ENCODE data around the gene MID1IP1. TPM values are rescaled to one million over a fixed set of nuclear protein-coding genes. Genes with fewer than 3 reads are reported as not detected.

Gene MID1IP1
- total and polyA plus RNA-seq, 10 of the 15 experiments (the other 5 are each of a cell fraction or from before 2014, with no cell fraction given) = 0.21 to 62.2 (median 14.6) TPM

- TF ChIP-seq ZBTB40 (IDR thresholded peaks at IDR 0.05; ENCODE audit: borderline replicate concordance) = no peak
- no peak for TF ChIP-seq TARDBP (IDR thresholded peaks at IDR 0.05; ENCODE audit: borderline replicate concordance)
- TF ChIP-seq IKZF2 (IDR thresholded peaks at IDR 0.05) = no peak
- no peak for TF ChIP-seq NRF1 (conservative IDR thresholded peaks at IDR 0.05; ENCODE audit: low read depth, low read length)
Measured at GRCh38 chrX:38848671-38849455, 47.6 kb downstream of the MID1IP1 start (continued).

DNA sequence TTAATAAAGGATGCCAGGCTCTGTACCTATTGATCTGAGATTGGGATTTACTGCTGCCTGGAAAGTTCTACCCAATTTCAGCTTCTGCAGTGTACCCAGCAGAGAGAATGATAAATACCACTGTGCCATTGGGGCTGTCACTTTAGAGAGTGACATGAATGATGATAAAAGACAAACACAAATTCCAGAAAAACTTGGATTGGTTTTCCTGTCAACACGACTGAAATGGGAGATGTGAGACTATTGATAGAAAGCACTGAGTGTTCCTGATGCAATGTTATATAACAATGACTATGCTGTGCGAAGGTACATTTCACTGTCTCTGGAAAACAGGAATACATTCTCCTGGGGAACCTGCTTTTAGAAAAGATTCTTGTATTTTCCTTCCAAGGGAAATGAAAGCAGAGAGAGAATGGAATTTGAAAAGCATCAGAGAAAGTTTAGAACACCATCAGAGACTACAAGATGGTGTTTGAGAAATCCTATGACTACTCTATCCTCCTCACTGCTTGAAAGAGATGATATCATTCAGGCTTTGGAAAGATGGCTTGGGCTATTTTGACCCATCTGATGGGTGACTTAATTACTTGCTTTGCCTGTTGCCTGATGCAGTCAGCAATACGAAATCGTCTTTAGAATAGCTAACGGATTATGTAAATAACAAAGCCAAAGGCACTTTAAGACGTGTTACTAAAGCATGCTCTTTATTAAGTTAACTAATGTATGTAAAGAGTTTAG, 49.7 kb downstream of the MID1IP1 start:
- Histone ChIP-seq H3K27me3 (replicated peaks in 1 of 2; ENCODE audit: control insufficient read depth in 2 of 2, insufficient read depth in 2 of 2, low read length in 1 of 2) (no peaks in the 10 kb centered on the region), H3K9ac (ENCODE audit: control insufficient read depth, insufficient read depth, low read length) (no peak overlapping the region), H3K4me3 (no peak overlapping the region), H3K9me3 (replicated peaks; ENCODE audit: control insufficient read depth, insufficient read depth, low read length) (no peaks in the 10 kb centered on the region), H3K27ac (ENCODE audit: control insufficient read depth, insufficient read depth) (no peak overlapping the region), H4K20me1 (ENCODE audit: control insufficient read depth, insufficient read depth) (no peaks in the 10 kb centered on the region), H2AFZ (ENCODE audit: control insufficient read depth, low read depth, low read length) (no peak overlapping the region), H3K79me2 (ENCODE audit: control insufficient read depth, insufficient read depth, low read length) (no peaks in the 10 kb centered on the region), H3K36me3 (ENCODE audit: control insufficient read depth in 2 of 2, insufficient read depth in 2 of 2, low read length in 1 of 2) (no peaks in the 10 kb centered on the region), H3K4me2 (ENCODE audit: control insufficient read depth, insufficient read depth) (no peak overlapping the region), H3K4me1 (ENCODE audit: control insufficient read depth, insufficient read depth, low read length) (no peaks in the 10 kb centered on the region)
- RAD21 ChIA-PET (ENCODE audit: unreplicated experiment) = no interaction called here
- SMC1A ChIA-PET (ENCODE audit: uncharacterized antibody, unreplicated experiment) = interaction anchor here (1.4 kb wide), 1 partner anchor 13 kb away, joined by 4 read pairs; no protein-coding TSS in a partner anchor
- WGBS (ENCODE audit: insufficient coverage, insufficient replicate concordance, low lambda C conversion rate, missing lambda C conversion rate) = 69% methylated on average over 6 of the region's 6 CpGs
- CTCF ChIA-PET = no interaction called here
- FAIRE-seq (no peak), ATAC-seq (no peak), DNase-seq (ENCODE audit: low read depth, low spot score) (no peak)
- POLR2A ChIA-PET = no interaction called here
- intact Hi-C loops (cut with micrococcal nuclease; ENCODE audit: unreplicated experiment) (no loop called here), in situ Hi-C loops (cut with MboI) (no loop called here)
- no TSS peak for BruUV-seq (replicated peaks)
- TF ChIP-seq BCL3 (IDR thresholded peaks at IDR 0.05; ENCODE audit: borderline replicate concordance, insufficient read depth, low read depth, low read length, poor library complexity, severe bottlenecking) (no peak), MYC (IDR thresholded peaks at IDR 0.05; ENCODE audit: insufficient read depth, insufficient read length, insufficient replicate concordance, low read length, severe bottlenecking) (no peak), SMC3 (IDR thresholded peaks at IDR 0.05; ENCODE audit: borderline replicate concordance, low read length) (no peak), MTA3 (IDR thresholded peaks at IDR 0.05; ENCODE audit: borderline replicate concordance, low read length) (no peak), HSF1 (IDR thresholded peaks at IDR 0.05; ENCODE audit: low read depth, low read length) (no peak)
- TF ChIP-seq, protein P1, sequence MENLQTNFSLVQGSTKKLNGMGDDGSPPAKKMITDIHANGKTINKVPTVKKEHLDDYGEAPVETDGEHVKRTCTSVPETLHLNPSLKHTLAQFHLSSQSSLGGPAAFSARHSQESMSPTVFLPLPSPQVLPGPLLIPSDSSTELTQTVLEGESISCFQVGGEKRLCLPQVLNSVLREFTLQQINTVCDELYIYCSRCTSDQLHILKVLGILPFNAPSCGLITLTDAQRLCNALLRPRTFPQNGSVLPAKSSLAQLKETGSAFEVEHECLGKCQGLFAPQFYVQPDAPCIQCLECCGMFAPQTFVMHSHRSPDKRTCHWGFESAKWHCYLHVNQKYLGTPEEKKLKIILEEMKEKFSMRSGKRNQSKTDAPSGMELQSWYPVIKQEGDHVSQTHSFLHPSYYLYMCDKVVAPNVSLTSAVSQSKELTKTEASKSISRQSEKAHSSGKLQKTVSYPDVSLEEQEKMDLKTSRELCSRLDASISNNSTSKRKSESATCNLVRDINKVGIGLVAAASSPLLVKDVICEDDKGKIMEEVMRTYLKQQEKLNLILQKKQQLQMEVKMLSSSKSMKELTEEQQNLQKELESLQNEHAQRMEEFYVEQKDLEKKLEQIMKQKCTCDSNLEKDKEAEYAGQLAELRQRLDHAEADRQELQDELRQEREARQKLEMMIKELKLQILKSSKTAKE (IDR thresholded peaks at IDR 0.05; ENCODE audit: low read depth, poor library complexity, severe bottlenecking) = no peak
